Embryonic facial prominence (tissue), 1 donor: ENCODE measurements around the gene APOL1.
"Not testable (repeated sequence)": the region's sequence is repeated elsewhere in the genome, so short reads cannot be mapped to it uniquely, and the experiment has no call there.

Experiments used
- DNase-seq: peaks from one replicate; pipeline ENCODE4 v3.0.0-alpha.2; 2016; ENCODE audit errors: extremely low spot score

Gene APOL1

DNA sequence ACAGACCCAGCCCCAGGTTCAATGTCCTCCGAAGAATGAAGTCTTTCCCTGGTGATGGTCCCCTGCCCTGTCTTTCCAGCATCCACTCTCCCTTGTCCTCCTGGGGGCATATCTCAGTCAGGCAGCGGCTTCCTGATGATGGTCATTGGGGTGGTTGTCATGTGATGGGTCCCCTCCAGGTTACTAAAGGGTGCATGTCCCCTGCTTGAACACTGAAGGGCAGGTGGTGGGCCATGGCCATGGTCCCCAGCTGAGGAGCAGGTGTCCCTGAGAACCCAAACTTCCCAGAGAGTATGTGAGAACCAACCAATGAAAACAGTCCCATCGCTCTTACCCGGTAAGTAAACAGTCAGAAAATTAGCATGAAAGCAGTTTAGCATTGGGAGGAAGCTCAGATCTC, 14.1 kb downstream of the APOL1 start:
- DNase-seq, result no peak

DNA sequence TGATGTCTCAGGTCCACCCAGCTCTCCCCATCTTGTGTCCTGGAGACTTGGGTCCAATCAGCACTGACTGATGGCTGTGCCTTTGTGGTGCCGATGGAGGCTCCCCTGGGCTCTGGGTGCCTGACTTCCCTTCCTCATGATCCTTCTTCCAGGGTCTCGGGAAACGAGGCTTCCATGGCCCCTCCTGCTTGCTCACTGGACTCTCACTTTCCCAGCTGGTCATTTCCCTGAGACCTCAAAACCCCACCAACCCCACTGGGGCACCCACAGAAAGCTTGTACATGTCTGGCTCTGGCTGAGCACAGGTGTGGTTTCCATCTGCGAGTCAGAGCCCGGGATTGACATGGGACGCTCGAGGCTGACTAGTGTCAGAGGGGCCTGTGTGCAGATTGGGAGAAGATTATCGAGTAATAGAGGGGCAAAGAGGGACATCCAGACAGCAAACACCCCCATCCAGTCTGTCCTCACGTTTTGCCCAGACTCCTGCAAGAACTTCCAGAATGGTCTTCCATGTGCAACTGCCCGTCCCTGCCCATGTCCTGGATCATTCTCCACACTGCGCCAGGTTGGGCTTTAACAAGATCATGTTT, 15.1 kb downstream of the APOL1 start:
- DNase-seq, result no peak

DNA sequence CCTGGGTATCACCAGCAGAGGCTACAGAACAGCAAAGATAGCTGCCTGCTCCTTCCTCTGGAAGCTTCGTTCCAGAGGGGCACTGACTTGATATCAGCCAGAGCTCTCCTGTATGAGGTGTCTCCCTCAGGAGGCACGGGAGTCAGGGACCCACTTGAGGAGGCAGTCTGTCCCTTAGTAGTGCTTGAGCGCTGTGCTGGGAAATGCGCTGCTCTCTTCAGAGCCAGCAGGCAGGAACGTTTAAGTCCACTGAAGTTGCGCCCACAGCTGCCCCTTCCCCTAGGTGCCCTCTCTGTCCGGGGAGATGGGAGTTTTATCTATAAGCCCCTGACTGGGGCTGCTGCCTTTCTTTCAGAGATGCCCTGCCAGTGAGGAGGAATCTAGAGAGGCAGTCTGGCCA, 18.3 kb downstream of the APOL1 start:
- not testable (repeated sequence) for DNase-seq

DNA sequence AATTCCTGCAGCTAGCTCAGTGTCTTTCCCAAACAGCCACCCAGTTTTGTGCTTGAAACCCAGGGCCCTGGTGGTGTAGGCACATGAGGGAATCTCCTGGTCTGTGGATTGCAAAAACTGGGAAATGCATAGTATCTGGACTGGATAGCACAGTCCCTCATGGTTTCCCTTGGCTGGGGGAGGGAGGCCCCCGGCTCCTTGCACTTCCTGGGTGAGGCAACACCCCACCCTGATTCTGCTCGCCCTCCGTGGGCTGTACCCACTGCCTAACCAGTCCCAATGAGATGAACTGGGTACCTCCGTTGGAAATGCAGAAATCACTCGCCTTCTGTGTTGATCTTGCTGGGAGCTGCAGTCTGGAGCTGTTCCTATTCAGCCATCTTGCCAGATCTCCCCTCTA, 19.0 kb downstream of the APOL1 start:
- DNase-seq, result not testable (repeated sequence)

DNA sequence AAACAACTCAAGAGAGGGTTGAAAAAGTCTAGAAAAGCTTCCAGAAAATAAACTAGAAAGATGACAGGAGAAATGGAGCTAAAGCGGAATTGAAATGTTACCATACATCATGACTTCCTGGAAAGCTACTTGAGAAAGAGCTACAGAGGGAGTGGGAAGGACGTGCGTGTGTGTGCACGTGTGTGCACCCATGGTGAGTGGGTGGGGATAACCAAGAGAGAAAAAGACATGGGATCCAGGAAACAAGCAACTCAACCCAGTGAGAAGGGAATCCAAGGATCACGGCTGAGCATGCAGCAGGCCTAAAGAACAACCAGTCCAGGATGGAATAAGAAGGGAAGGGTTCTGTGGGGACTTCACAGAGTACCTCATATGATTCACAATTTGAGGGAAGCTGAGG, 21.6 kb downstream of the APOL1 start:
- DNase-seq, result no peak

DNA sequence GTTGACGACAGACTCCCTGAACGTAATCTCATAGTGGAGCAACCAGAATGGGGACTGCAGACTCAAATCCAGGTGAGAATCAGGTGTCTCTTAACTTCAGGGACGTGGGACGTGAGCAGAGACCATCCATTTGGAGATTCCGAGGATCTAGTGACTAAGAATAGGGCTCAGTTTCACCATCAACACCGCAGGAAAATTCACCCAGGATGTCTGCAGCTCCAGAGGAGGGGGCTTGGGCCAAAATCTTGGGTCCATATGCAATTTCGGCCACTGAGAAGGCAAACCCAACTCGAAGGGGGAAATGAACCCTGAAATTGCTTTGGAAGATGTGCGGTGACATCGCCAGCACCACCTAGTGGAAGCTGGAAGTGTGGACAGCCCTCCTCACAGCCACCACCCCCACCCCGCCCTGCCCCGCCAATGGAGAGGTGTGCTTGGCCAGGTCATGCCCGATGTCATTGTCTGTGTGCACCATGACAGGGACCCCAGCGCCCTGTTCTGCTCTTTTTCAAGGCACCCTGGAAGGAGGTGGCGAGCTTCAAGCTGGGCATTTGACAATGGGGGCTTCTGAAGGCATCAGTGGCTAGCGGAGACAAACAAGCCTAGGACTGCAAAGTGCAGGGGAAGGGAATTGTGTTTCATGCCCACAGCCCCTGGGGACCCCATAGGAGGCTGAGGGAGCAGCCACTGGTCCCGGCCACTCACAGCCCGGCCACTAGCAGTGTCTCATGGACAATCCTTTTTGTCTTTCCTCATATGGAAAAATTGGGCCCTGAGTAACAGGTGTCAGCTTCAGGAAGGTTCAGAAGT, 24.8 kb downstream of the APOL1 start:
- DNase-seq, result no peak

DNA sequence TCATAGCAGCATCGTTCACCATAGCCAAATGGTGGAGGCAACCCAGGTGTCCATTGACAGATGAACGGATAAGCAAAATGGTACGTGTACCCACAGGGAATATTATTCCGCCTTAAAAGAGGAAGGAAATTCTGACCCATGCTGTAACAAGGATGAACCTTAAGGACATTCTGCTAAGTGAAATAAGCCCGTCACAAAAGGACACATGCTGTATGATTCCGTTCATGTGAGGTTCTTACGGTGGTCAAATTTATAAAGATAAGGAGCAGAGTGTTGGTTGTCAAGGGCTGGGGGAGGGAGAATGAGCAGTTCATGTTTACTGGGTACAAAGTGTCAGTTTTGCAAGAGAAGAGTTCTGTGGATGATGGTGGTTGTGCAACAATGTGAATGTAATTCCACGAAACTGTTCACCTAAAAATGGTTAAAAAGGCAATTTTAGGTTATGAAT, 26.3 kb downstream of the APOL1 start:
- DNase-seq, result no peak

DNA sequence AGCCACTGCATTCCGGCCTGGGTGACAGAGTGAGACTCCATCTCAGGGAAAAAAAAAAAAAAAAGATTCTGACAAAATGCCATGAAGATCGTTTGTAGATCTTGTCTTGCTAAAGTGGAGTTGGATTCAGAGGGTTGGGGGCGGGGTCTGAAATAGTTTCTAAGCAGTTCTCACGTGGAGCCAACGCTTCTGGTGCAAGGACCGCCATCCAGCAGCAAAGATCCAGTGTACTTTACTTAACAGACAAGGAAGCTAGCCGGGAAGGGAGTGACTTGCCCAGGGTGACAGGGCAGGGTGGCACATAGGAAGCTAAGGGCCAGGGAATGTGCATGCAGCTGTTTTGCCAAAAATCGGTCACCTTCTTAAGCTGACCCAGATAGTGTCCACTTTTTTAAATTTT, 27.4 kb downstream of the APOL1 start:
- no peak for DNase-seq

DNA sequence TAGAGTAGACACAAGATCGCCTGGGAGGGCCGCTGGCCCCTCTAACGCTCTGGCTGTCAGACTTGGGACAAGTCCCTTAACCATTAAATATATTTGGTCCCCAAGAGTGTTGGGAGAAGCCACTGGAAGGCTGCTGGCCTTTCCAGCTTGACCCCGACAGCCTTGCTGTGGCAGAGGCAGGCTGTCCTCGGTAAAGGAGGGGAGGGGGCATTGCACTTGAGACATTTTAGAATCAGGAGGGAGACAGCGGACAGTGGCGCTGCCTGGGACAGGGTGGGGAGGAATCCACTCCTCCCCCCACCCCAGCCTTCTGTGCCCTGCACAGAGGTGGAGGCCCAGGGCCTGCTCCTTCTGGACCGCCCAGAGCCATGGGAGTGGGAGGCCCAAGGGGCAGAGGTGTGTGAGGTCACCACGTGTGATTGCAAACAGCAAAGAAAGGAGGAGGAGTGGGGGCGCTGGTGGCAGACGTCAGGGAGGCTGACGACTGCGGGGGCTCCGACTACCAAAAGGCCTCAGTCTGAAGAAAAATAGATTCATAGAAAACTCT, 28.9 kb downstream of the APOL1 start:
- DNase-seq, result no peak

DNA sequence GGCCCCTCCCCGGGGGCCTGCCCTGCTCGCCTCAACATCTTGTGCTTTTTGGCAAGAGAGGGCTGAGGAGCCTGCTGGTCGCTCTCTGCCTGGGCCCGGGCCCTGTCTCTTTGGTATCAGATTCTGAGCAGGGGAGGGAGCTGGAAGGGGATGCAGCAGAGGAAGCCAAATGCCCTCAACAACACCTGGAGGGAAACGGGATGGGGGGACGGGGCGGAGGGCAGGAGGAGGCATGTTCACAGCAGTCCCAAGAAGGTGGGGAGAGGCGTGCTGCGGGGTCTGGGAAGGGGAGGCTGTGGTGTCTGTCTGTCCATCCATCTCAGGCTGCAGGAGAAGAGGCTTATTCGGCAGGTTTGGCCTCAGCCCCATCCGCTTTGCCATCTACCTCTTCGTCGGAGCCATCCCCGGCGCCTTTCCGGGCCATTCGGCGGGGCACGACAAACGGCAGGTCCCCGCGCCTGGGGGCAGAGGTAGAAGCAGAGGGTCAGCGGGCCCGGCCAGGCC, 29.4 kb downstream of the APOL1 start:
- no peak for DNase-seq

DNA sequence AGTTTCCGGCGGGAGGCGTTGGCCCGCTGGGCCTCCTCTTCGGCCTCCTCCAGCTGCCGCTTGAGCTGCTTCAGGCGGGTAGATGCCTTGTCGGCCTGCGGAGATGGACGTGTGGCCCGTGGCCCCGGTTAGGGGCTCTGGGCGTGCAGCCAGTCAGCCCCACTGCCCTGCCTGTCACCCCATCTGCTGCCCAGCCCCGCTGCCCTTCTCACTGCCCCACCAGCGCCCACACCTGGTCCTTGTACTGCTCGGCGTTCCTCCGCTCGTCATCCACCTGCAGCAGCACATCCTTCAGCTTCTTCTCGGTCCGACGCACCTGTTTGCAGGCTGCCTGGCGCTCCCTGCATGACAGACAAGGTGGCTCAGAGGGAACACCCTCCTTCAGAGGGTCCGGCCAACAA, 31.2 kb downstream of the APOL1 start:
- DNase-seq, result no peak

DNA sequence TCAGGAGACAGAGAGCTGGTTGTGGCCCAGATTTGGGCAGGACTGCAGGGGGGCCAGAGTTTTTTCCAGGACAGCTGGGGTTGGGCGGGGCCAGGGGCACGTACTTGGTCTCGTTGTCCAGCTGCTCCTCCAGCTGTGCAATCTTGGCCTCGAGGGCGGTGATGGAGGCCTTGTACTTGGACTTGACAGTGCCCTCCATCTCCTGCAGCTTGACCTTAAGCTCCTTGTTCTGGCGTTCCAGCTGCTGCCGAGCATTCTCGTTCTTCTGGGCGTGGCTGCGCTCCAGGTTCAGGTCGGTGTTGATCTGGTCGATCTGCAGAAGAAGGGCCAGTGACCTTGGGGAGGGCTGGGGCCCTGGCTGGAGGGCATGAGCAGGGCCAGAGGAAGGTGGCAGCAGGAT, 32.1 kb downstream of the APOL1 start:
- DNase-seq, result no peak

DNA sequence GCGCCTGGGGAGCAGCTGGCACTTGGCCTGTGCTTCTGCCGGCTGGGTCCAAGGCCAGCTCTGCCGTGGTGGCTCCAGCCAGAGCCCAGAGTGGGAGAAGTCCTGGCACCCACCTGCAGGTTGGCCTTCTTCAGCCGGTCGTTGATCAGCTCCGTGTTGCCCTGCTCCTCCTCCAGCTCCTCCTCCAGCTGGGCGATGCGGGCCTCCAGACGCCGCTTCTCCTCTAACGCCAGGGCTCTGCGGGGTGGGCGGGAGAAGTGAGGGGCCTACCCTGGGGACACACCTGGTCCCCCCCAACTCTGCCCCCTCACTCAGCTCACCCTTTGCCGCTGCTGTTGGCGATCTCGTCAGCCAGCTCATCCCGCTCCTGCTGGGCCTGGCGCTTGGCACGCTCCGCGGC, 32.6 kb downstream of the APOL1 start:
- DNase-seq, result no peak

DNA sequence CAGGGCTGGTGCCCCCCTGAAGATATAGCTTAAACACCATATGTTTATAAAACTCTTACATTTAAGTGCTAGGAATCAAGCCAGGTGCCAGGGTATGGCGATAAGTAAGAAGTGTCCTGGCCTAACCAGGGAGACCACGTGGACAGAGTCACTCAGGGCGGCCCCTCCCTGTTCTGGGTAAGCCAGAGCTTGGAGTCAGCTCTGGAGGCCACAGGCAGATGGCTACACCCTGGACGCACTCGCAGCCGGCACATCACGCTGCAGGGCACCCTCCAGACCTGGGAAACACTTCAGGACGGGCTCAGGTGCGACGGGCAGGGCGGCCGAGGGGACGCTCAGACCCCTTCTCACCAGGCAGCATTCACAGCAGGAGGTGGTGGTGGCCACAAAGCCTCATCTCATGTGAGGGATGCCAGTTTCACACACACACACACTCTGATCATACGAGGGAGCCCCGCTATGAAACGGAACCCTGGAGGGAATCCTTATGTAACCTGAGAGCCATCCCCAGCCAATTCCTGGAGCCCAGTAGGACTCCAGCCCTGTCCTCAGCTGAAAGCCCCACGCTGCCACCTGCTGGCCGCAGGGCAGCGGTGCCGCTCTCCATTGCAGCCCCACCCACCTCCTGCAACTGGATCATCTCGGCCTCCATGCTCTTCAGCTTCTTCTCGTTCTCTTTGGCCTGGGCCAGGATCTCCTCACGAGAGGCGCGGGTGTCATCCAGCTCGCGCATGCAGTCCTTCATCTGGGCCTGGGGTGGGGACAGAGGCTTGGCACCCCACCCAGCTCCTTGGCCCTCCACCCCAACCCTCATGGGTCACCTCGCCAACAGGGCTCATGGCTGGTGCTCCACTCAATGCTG, 33.4 kb downstream of the APOL1 start:
- DNase-seq, result peak; percentile 43

DNA sequence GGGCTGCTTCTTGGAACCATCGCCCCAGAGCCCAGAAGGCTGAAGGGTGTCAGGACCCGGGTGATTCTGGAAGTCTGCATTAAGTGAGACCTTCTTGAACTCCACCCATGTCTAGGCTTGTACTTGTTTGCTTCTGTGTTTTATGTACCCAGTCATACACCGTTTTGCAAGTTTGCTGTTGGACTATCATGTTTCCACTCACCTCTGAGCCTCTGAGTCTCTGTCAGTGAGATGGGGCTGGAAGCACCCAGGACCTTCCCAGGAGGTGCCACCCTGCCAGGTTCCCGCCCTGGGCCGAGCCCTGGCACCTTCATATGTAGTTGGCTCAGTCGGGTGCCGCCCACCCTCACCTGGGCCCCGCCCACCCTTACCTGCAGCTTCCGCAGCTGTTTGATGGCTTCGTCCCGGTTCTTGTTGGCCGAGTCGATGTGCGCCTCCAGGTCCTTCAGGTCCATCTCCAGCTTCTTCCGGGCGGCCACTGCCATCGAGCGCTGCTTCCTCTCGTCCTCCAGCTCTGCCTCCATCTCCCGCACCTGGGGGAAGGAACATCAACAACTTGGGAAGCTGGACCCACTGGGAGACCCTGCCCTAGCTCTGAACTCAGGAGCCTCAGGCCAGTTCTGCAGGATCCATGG, 35.1 kb downstream of the APOL1 start:
- DNase-seq, result no peak

DNA sequence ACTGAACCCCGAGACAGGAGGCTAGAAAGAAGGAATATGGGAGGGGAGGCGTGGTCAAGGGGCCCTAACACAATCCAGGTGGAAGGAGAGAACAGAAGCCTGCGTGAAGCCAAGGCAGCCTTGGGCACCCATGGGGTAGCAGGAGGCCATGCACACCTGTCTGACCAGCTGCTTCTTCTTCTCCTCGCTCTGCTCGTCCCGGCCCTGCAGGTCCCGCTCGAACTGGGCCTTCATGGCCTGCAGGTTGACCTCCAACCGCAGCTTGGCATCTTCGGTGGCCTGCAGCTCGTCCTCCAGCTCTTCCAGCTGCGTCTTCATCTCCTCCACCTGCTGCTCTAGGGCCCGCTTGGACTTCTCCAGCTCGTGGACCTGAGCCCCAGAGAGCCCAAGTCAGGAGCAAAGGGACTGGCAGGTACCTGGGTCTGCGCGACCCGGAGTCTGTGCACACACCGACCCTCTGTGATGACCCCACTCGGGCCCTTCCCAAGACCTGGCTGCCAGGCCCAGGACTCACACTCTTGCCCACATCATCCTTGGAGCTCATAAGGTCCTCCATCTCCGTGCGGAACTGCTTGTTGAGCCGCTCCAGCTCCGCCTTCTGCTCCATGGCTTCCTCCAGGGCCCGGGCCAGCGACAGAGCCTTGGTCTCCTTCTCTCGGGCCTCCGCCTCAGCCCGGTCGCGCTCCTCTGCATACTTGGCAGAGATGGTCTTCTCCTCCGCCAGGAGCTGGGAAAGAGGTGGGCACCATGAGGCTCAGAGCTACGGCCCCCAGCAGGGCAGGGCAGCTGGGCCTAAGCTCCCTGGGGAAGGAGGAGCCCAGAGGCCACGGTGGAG, 35.9 kb downstream of the APOL1 start:
- no peak for DNase-seq

DNA sequence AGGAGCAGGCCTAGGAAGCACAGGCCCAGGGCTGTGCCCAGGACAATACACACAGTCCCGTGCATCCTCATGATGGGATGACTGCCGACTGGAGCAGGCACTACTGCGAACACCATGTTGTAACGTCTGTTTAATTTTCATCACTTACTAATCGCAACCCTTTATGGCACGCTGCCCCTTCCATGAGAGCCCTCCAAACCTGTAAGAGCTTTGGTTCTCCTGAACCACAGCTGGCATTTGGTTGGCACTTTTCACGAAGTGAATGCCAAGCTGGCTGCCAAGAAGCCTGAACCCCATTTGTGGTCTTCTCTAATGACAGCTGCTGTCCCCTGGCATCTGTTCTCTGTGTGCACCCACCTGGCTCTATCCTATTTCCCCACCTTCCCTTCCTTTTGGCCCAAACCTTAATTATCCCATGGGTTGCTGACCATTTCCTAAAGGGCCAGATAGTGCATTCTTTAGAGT, 36.5 kb downstream of the APOL1 start:
- DNase-seq, result no peak

DNA sequence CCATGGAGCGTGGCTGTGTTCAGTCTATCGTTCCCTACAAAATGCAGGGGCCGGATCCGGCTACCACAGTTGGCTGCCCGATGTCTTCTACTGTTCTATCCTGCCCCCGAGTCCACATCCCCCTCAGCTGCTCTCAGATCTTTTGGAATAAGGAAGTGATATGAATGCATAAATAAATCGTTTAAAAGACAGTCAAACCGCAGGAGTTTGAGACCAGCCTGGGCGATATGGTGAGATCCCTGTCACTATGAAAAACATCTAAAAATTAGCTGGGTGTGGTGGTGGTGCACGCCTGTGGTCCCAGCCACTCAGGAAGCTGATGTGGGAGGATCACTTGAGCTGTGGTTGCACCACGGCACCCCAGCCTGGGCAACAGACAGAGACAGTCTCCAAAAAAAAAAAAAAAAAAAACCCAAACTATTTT, 37.0 kb downstream of the APOL1 start:
- not testable (repeated sequence) for DNase-seq

DNA sequence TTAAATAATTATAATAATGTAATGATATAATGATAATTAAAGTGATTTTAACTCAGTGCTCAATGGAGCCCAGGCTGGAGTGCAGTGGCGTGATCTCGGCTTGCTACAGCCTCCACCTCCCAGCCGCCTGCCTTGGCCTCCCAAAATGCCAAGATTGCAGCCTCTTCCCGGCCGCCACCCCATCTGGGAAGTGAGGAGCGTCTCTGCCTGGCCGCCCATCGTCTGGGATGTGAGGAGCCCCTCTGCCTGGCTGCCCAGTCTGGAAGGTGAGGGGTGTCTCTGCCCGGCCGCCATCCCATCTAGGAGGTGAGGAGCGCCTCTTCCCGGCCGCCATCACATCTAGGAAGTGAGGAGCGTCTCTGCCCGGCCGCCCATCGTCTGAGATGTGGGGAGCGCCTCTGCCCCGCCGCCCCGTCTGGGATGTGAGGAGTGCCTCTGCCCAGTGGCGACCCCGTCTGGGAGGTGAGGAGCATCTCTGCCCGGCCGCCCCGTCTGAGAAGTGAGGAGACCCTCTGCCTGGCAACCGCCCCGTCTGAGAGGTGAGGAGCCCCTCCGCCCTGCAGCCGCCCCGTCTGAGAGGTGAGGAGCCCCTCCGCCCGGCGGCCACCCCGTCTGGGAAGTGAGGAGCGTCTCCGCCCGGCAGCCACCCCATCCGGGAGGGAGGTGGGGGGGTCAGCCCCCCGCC, 37.6 kb downstream of the APOL1 start:
- not testable (repeated sequence) for DNase-seq
